GM18909 (cell line): ENCODE measurements around the gene ADGRB3.
"Not testable (repeated sequence)": the region's sequence is repeated elsewhere in the genome, so short reads cannot be mapped to it uniquely, and the experiment has no call there.

Experiments
- ATAC-seq: cut with Tn5 transposase; IDR thresholded peaks from one replicate; pipeline ENCODE4 v1.9.1; 2021; ENCODE audit warnings: mild to moderate bottlenecking; ENCODE audit not compliant: unreplicated experiment, poor library complexity

ADGRB3 gene

GRCh38 chr6:69286331-69286730 is 651.2 kb downstream of the ADGRB3 start:
- no peak for ATAC-seq

DNA sequence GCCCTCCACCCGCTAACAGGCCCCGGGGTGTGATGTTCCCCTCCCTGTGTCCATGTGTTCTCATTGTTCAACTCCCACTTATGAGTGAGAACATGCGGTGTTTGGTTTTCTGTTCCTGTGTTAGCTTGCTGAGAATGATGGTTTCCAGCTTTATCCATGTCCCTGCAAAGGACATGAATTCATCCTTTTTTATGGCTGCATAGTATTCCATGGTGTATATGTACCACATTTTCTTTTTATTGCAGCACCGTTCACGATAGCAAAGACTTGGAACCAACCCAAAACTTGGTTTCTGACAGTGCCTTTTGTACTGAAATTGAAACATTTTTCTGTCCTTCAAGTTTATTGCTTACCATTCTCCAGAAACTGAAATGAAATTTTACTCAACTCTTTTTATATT is 653.1 kb downstream of the ADGRB3 start:
- not testable (repeated sequence) for ATAC-seq

- ATAC-seq: no peak
These were observed 654.8 kb downstream of the ADGRB3 start for GRCh38 chr6:69289689-69290495.

- no peak for ATAC-seq
These were observed 658.4 kb downstream of the ADGRB3 start for GRCh38 chr6:69293471-69293870.

DNA sequence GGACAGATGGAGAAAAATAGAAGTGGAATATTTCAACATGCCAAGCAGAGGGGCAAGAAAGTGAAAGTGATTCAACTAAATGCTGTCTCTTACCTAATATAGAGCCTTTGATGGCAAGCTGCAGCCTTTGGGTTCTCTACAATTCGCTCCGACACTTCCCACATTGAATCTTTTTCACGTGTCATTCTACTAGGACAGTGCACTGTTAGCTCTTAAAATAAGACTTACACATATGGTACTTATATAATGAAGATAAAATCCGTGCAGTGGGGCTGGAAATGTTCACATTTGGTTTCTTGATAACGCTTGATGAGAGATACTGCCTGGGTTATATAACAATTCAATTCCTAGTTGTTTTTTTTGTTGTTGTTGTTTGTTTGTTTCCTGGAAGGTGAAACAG is 659.3 kb downstream of the ADGRB3 start:
- no peak for ATAC-seq

DNA sequence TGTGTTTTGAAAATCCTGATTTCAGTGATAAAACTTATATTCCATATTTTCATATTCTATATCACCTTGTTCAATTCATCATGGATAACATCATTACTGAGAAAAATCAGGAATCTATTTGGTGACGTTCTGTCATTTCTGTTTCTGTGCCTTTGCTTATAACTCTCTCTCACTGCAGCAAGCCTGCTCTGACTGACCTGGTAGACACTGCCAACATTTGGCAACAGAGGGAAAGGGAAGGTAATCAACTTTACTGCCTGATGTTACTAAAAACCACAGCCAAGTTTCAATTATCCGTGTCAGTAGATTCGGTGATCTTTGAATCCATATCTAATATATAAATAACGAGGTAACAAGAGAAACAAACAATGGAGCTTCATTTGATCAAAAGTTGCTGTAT is 659.8 kb downstream of the ADGRB3 start:
- ATAC-seq: no peak

DNA sequence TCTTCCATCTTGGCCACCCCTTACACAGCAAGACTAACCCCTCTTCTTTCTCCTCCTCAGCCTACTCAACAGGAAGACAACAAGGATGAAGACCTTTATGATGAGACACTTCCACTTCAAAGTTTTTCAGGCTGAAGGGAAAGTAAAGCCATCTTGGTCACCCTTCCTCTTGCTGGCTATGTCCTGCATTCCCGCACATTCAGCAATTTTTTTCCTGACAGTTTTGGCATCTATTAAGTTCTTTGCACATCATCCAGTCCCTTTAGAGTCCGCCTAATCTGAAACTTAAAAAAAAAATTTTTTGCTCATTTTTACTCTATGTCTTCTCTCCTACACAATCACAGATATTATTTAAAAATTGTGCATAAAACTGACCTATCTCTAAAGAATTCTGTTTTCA is 668.3 kb downstream of the ADGRB3 start:
- ATAC-seq: no peak

- no peak for ATAC-seq
These were observed 670.4 kb downstream of the ADGRB3 start for GRCh38 chr6:69305456-69305855.

DNA sequence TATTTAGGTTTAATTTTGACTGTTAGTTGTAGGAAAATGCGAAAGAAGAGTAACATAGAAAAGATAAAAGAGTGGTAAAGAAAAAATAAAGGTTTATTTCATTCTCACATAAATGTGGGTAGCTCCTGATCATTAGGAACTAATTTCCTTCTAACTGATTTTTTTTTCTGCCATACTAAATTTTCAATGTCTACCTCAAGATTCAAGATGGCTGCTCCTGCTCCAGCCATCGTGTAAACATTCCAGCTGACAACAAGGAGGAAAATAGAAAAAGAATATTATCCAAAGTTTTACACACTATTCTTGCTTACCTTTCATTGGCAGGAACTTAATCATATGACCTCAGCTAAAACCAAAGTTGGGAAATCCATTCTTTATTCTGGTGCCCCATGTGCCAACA is 673.5 kb downstream of the ADGRB3 start:
- ATAC-seq: no peak

GRCh38 chr6:69311888-69312287 is 676.8 kb downstream of the ADGRB3 start:
- no peak for ATAC-seq

DNA sequence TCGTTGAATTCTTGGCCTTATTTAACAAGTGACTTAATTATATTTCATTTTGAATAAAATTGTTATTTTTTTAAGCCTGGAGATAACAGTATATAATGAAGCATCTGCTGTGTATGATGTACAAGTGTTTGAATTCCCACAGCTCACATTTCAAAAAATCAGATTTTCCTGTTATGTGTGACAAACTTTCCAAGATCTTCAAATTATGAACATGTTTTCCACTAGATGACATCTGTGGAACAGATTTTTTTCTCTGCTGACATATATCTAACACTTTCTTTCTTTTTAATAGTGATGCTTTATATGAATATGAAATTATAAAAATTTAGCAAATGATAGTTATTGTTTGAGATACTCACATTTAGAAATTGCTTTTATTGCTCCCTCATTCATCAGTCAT is 678.9 kb downstream of the ADGRB3 start:
- no peak for ATAC-seq

DNA sequence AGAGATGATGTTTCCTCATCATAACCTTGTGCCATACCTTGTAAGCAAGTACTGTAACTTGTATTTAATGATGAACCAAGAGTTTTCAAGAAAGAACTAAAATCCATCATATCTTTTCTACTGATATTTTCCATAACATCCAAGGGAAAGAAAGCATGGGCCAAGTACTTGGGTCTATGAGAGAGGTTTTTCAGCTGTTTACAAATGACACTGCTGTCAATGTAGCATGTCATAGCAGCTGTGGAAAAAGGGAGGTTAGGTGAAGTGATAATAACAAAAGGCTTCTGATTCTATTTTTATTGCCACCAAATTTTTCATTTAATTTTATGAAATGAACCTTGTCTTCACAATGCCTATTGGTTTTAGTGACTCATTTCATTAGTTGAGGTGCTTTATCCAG is 679.4 kb downstream of the ADGRB3 start:
- no peak for ATAC-seq

DNA sequence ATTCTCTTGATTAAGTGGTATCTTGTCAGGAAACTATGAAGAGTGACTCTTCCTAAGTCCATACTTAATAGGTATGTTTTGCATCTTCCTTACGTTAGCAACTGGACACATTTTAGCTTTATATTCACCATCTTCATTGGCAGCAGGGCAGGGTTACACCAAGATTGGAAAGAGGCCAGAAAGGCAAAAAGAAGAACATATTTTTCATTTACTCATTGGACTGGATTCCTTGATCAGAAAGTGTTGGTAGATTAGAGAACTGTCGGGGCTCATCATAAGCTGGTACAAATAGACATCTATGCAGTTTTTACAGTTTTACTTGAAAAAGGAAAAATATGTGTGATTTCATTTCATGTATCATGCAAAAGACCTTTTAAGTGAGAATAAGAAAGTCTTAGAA is 696.8 kb downstream of the ADGRB3 start:
- no peak for ATAC-seq

GRCh38 chr6:69337311-69337710 is 702.2 kb downstream of the ADGRB3 start:
- ATAC-seq: no peak

- ATAC-seq: no peak
These were observed 703.5 kb downstream of the ADGRB3 start for GRCh38 chr6:69338431-69339162.

DNA sequence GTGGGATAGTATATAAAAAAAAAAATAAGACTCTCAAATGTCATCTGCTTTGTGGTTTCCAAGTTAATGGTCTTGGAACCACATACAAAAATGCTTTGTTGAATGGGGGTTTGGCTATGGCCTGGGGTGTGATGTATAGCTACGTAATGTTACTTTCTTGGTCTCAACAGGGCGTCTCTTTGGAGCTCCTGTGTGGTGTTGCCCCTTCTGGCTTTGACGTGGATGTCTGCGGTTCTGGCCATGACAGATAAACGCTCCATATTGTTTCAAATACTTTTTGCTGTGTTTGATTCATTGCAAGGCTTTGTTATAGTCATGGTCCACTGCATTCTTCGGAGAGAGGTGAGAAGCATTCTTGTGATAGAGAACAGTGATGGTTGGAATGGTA is 704.1 kb downstream of the ADGRB3 start:
- no peak for ATAC-seq

DNA sequence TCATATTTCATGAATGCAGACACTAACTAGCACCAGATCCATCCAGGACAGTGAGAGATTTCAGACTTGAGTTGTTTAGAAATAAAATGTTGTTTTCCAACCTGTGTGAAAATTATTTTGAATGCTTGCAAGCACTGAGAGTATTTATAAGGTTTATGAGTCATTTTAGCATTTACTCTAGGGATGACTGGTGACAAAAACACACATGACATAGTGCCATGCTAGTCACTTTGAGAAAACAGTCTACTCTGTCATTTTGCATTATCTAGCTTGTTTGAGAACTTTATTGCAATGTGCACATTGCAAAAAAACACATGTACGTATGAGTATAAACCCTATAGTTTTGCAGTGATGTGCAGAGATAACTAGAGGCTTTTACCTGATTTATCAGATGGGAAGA is 705.1 kb downstream of the ADGRB3 start:
- no peak for ATAC-seq

GRCh38 chr6:69343851-69344250 is 708.8 kb downstream of the ADGRB3 start:
- no peak for ATAC-seq

- ATAC-seq: no peak
These were observed 714.7 kb downstream of the ADGRB3 start for GRCh38 chr6:69349771-69350170.

DNA sequence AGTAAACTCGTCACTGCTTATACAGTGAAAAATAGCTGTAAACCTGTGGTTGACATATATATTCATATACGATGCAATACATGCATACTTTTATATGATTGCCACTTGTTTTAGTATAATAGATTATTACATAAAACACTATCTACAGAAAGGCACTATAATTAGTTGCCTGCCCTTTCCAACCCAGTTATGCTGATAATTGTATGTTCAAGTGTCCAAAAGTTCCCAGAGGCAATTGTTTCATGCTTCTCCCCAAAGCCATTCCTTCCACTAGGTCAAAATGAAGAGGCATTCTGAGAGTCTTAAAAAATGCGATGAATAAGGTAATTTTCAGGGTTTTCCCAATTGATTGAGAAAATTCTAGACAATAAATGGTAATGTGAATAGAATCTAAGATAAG is 727.1 kb downstream of the ADGRB3 start:
- ATAC-seq: no peak

GRCh38 chr6:69366831-69367230 is 731.7 kb downstream of the ADGRB3 start:
- ATAC-seq: no peak

- no peak for ATAC-seq
These were observed 733.5 kb downstream of the ADGRB3 start for GRCh38 chr6:69368613-69369012.
